Stimulated activated CD8-positive, alpha-beta memory T cell treated with anti-CD3 and anti-CD28 coated beads, Interleukin-7, amount 100 ng/mL, for 24 hours (primary cell): Measurements from ENCODE around the gene ARHGDIA.

Source experiments
- DNase-seq: peaks from one replicate; pipeline ENCODE4 v3.0.0-alpha.2; 2020; ENCODE audit warnings: low read depth

The ARHGDIA gene

DNA sequence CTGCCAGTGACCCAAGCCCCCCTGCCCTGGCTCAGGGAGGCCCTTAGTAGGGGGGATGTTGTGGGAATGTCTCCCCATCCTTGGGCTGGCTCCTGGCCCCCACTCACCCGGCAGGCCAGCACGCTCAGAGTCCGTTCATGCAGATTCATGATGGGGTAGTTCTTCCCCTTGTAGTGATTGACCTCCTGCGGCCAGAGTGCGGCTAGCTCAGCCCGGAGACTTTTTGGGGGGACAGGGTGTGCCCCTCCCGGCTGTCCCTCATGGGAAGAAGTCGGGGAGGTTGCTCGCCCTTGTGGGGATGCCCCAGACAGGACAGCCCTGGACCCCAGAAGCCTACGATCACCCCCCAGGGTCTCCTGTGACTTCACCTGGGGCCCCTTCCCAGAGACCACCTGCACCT, 34.9 kb upstream of the ARHGDIA start:
- DNase-seq: no peak

DNA sequence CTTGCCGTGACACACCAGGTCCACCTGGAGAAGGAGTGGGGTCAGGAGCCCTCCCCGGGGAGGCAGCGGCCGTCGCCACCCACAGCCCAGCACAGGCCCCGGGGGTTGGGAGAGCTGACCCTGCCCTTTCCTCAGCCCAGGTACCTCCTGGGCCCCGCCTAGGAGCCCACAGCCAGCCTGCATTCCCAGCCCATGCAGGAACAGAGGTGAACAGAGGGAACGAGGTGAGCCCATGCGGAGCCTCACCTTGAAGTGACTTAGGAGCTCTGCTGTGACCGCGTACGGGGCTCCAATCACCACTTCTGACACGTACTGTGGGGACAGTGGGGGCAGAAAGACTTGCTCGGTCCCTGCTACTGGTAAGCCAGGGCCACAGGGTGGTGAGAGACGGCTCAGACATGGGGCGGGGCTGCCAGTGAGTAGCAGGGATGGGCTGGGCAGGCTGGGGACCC, 34.3 kb upstream of the ARHGDIA start:
- DNase-seq: no peak

DNA sequence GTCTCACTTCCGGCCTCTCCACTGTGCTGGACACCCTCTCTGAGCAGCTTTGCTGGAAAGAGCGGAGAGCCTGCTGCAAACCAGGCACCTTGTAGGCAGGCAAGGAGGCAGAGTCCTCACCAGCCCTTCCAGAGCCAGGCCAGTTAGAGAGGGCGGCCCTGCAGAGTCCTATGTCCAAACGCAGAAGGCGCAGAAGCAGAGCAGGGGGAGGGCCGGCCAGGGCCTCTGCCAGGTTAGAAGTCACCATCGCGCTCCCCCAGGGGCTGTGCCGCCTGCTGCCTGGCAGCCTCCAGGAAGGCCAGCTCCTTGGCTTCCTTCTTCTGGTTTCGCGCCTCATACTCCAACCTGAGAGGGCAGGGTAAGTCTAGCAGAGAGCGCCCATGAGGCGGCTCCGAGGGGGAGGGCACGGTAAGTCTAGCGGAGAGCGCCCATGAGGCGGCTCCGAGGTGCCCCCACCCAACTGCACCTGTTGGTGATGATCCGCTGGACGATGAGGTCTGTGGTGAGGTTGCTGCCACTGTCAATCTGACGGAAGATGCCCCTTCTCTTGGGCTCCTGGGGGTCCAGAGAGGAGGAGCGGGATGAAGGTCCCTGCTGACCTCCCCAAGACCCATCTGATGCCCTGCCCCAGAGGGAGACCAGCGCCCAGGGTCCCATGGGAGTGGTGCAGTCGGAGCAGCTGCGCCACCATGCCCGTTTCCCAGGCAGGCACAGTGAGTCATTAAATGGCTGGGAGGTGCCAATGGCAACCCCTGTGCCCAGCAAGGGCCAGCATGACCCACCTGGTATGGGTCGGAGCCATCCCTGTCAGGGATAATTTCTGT, 33.7 kb upstream of the ARHGDIA start:
- DNase-seq: no peak

DNA sequence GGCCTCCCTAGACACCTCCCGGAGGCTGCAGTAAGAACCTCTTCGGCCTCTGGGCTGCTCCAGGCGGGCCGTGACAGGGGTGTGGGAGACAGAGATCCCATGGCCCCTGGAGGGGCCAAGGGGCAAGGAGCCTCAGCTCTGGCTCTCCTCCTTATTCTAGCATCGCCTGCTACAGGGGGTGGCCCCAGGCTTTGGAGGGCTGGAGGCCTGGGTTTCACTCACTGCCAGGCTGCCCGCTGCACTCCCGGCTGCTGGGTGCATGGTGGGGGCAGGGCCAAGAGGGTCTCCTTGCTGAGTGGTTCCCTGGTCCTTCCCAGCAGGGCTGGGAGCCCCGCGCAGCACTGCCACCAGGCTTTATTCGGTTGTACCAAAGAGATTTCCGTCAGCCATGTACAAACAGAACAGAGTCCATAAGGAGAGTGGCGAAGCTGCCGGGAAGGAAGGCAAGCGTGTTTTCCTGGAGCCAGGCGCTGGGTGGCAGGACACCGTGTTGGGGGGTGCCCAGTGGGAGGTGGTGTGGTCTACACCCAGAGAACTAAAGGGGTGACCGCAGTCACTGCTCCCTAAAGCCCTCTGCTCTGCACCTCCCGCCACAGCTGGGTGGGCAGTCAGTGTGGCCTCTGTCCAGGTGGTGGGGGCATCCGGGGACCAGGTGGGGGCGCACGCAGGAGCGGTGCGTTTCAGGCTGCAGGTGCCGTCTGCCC, 32.9 kb upstream of the ARHGDIA start:
- DNase-seq: no peak

DNA sequence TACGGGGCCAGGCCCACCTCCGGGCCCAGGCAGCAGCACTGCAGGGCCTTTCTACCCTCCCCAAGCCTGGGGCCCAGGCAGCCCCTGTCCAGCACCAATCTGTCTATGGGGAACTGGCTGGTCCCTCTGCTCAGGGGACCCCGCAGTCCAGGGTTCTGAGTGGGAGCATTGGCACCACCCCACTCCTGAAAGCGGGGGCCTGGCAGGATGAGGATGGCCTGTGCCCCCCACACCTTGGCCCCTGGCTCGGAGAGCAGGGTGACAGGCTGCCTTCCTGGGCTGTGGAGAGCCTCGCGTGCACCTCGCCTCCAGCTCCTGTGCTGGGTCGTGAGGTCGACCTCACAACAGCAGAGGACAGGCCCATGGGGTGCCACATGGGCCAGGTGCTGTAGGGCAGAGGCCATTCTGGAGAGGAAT, 32.3 kb upstream of the ARHGDIA start:
- DNase-seq: no peak

DNA sequence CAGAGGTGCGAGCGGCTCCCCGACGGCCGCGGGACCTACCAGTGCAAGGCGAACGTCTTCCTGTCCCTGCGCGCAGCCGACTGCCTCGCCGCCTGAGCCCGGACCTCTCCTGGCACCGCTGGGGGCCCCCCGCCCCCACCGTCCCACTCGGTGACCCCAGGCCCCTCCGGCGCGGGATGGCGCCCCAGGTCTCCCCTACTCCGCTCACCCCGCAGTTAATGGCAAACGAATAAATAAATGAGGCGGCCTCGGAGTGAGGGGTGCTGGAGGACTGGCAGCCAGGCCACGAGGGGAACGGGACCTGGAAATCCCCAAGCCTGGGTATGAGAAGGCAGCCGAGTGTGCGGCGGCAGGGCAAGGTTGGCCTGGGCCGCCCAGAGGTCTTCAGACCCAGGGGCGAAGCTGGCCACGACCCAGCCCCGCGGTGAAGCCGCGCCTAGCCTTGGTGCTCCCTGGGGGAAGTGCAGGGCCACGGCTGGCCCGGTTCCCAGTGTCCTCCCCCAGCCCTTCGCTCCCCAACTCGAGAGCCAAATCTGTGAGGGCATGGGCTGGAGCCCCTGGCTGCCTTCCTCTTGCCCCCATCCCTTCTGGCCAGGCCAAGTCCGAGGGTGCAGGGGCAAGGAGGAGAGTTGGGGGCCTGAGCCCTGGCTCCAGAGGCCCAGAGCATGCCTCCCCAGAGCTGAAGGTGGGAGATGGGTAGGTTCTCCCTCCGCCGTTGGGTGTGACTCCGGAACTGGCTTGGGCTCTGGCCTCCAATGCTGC, 31.7 kb upstream of the ARHGDIA start:
- no peak for DNase-seq

DNA sequence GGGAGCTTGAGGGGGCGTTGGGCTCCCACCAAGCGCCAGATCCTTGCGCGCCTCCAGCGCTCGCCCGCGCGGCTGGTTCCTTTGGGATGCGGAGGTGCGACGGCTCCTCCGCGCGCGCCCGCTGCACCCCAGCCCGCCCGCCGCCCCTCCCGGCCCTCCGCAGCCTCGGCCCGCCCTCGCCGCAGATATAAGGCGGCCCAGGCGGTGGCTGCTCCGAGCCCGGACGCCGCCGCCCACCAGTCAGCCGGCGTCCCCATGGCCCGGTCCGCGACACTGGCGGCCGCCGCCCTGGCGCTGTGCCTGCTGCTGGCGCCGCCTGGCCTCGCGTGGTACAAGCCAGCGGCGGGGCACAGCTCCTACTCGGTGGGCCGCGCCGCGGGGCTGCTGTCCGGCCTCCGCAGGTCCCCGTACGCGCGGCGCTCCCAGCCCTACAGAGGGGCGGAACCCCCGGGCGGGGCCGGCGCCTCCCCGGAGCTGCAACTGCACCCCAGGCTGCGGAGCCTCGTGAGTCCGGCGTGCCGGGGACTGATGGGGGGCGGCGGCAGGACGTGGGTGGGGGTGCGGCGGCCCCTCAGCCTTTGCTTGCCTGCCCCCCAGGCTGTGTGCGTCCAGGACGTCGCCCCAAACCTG, 31.0 kb upstream of the ARHGDIA start, which contains the start of gene NPB:
TSS of gene NPB (plus strand) at position 216 of the 630 bp plus-strand sequence. CDS start at position 256, 40 bp downstream.
- no peak for DNase-seq

DNA sequence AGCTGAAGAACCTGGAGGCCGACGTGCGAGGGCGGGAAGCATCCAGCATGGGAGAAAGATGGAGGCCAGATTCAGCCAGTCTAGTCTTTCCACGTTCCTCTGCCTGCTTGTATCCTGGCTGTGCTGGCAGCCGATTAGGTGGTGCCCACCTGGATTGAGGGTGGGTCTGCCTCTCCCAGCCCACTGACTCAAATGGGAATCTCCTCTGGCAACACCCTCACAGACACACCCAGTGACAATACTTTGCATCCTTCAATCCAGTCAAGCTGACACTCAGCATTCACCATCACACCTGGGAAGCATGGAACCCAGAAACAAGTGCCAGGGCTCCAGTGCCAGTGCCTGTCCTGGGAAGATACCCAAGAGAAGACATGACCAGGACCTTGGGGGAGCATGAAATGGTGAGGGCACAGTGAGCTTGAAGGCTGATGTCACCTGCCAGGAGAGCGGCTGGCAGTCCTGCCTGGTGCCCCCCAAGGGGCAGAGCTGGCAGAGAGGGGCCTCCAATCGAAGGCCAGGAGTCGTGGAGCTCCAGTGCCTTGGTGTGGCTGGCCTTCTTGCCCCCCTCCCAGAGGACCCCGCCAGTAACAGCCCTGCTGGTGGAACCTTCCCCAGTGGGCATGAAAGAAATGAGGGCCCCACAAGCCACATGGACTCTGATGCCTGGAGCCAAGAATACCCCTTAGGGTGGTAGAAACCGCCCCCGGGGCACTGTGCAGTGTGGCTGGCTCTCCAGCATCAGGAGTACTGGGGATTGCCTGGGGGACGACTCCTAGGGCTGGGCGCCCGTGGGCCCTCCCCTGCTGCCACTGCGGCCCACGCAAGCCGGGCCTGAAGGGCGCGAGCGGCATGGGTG, 30.3 kb upstream of the ARHGDIA start:
- no peak for DNase-seq

DNA sequence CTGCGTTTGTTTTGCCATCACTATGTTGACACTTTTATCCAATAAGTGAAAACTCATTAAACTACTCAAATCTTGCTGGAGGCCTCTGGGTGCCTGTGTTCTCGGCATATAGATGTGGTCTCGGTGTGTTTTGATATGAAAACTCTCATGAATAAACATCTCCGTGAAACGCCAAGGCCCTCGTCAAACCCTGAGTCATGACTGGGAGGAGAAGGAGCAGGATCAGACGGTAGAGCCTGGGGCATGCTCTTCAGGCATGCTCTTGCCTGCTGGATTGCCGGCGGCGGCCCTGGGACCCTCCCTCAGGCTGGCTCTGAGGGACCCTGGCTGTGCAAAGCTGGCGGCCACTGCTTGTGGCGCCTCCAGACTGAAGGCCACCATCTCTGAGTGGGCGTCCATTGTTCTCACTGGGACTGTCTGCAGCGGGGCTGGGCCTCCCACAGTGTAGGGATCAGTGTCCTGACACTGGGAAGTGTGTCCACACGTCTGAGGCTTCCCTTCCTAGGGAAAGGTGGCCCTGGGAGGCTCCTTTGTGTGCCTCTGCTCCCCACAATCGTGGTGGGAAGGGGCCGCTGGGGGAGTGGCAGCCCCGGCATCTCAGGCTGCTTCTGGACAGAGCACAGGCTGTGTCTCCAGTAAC, 29.2 kb upstream of the ARHGDIA start:
- DNase-seq: no peak

DNA sequence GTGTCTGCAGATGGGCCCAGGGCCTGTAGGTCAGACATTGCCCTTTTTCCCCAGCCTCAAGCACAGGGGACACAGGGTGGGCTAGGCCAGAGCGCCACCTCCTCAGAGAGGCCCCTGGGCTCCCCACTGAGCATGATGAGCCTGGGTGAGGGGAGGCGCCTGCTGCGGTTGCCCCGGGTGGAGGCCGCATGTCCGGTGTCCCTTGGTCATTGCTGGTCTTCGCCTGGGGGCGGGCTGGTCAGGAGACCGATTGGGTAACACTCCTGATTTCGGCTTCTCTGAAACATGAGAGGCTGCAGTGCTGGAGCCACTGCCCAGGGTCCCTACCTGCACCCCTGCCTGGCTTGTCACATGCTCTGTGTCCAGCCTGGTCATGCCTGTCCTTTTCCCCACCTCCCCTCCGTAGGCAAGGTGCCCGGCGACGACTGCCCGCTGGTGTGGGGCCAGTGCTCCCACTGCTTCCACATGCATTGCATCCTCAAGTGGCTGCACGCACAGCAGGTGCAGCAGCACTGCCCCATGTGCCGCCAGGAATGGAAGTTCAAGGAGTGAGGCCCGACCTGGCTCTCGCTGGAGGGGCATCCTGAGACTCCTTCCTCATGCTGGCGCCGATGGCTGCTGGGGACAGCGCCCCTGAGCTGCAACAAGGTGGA, 28.5 kb upstream of the ARHGDIA start:
- no peak for DNase-seq

DNA sequence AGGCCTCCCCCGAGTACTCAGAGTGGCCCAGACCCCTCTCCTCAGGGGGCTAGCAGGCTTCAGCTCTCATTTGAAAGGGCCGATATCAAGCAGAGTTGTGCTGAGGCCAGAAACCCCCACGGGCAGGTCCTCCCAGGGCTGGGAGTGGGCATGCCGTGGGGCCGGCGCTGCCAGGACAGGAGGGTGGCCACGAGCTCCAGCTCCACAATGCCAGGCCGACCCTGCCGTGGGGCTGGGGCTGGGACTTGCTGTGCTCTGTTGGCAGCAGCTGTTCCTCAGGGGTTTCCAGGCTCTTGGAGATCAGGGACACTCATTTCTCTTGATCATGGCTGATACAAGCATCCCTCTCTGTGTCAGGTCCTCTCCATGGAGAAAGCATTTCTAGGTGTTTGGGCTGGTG, 27.7 kb upstream of the ARHGDIA start:
- DNase-seq: no peak

DNA sequence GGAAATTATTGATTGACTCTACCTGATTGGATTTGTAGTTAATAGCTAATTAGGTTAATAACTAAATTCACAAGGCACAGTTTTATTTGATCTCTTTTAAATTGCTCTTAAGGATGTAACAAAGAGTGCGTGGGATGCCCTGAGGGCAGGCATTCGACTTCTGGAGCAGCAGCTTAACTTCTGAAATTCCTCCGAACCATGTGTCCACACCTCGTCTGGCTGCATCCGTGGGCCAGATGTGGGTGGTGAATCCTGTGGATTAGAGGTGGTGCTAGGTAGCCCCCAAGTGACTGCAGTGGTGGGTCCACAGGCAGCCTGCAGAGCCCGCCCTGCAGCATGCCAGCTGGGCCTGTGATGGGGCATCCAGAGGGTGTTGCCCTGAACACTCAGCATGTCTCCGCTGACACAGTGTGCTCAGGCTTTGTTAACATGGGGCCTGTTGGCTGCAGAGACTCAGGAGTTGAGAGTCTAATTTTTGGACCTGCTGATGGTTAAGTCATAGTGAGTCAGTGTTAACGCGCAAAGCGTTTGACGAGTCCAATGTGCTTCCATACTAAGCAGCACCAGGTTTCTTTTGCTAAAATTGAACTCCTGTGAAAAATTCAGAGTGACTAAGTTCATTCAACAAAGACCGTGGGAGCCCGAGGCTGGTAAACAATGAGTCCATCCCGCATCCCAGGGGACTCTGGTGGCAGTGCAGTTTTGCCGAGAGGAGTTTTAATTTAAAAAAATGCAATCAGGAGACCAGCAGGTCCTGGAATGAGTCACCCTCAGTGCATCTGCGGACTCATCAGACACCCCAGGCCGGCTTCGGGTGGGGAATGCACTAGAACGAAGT, 27.1 kb upstream of the ARHGDIA start:
- no peak for DNase-seq

DNA sequence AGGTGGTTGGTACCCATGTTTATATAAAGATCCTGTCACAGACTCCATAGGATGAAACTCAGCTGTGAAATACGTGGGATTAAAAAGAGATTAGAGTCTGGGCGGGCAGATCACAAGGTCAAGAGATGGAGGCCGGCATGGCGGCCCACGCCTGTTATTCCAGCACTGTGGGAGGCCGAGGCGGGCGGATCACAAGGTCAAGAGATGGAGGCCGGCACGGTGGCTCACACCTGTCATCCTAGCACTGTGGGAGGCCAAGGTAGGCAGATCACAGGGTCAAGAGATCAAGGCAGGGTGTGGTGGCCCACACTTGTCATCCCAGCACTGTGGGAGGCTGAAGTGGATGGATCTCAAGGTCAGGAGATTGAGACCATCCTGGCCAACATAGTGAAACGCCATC, 24.3 kb upstream of the ARHGDIA start:
- no peak for DNase-seq

DNA sequence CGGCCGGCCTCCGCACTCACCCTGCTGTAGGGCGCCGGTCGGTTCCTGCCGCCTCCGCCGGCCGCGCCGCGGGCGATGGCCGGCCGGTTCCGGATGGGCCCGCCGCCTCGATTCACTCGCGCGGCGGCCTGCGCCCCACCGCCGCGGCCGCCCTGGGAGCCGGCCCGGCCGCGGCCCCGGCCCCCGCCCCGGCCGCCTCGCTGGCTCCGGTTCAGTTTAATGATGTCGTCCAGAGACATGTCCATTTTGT, 20.1 kb upstream of the ARHGDIA start:
- no peak for DNase-seq

DNA sequence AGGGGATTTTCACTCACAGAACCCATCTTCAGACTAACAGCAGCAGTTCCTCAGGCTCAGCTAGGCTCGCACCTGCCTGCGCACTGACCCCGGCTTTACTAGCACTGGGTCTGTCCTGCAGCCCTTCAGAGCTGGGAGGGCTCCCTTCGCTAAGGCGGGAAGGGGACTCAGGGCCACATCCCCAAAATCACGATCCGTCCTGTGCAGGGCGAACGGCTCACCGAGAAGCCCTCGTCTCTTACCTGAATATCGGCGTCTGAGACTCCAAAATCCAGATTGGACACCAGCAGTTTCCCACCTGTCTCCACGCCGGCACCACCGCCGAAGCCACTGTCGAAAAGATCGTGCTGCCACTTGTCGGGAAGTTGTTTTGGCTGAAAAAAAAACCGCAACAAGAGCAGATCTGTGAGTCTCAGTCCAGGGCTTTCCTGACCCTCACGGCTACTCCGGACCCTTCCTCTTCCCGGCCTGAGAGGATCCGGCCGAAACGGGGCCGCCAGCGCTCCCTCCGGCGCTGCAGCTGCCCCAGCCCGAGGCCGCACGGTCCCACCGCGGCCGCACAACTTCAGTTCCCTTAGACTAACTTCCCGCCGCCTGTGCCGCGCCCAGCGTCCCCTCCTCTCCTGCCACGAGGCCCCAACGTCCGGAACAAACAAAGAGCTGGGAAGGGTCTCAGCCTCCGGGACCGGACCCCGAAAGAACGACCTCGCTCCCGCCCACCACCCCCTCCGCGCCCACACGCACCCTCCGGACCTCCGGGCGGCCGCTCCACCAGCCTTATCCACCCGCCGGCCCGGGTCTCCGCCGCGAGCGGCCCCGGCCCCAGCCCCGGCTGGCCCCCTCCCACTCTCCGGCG, 19.5 kb upstream of the ARHGDIA start:
- DNase-seq: no peak

DNA sequence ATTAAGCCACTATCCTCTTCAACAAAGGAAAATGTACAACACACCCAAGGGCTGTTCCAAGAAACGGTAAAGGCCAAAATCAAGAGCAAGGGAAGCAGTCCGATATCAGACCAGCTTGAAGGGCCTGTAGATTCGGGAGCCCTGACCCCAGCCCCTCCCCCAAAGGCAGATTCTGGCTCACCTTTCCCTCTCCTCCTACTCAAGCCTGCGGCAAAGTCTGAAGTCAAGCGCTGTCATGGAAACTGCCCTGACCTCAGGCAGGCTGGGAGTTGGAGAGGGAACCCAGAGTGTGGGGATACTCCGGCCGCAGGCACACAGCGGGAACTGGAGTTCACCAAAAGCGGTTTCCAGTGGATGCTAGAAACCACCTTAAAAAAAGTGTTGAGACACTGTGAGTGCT, 18.5 kb upstream of the ARHGDIA start:
- no peak for DNase-seq

DNA sequence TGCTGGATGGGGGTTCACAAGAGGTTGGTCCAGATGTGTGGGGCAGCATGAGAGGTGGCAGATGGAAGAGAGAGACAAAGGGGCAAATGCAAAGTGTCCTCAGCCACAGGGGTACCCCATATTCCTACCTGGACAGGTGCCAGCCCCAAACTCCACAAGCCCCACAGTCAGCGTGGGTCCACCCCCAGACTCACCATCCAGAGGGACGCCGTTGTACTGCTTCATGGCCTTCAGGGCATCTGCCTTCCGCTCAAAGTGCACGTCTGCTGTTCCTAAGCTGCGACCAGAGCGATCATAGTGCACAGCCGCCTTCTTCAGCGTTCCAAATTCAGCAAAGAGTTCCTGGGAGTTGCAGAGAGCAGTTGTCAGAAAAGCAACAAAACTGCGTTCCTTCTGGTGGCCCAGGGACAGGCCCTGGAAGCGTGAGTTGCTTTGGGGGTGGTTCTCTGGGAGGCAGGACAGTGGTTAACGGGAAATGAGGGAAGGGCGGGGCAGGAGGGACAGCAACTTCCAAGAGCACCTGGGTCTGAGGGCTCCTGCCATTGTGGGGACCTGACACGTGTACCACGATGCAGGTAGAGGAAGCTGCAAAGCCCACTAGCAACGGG, 18.0 kb upstream of the ARHGDIA start:
- no peak for DNase-seq
